ENCODE results near the gene CABP5.
"Not testable (repeated sequence)": the region's sequence is repeated elsewhere in the genome, so short reads cannot be mapped to it uniquely, and the experiment has no call there.

CABP5 gene

DNA sequence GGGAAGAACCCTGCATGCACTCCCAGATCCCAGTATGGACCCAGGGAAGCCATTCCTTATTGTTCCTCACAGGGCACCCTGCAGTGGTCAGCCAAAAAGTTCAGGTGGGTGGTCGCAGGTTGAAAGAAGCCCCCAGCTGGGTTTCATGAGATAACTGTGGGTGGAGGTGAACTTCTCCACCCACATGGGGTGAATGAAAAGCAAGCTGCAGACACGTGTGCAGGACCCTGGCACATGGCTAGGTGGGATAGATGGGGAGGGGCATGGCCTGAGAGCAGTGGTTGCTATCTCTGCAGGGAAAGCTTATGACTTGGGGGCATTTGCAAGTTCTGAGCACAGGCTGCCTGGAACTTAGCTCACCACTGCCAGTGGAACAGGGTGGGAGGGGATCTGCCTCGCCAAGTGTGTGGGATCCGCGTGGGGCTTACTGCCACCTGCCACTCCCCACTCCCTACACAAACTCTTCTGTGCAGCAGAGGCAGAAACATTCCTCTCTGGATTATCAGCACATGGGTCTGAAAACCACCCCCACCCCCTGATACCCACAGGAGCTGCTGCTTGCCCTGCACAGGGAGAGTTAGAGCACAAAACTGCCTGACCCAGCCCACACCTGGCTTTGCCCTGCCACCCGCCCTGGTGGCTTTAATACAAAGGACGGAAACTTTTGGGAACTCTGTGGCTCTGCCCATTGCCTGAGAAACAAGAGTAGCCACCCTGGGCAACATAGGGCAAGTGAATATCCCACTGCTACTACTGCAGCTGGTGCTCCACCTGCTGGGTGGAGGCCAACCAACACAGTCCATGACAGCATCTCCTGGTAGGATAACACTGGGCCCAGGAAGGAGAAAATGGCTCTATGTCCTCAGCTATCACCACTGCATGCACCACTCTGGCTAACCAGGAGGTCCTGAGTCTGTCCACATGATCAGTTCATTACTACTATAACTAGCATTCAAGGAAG lies 42.3 kb upstream of the CABP5 start:
- peaks cover 27% of the 10 kb centered on the region for H3K9me3 ChIP-seq (ENCODE audit: control insufficient read depth, low read length)

DNA sequence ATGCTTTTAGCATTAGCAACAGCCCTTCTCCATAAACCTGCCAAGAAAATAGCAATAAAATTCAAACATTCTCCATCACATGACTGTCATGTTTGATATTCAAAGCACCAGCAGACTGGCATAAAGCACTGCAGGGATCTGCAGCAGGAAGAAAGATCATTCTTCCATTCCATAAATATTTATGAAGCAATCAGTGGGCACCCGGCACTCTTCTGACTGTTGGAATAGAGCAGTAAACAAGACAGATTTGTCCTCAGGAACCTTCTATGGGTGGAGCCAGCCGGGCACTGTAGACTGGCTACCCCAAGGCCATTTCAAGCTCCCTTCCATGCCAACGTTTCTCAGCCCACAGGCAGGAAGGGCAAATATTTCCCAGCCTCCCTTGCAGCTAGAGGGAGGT lies 41.2 kb upstream of the CABP5 start:
- H2AFZ ChIP-seq (ENCODE audit: low read depth, low read length), result no peak overlapping the region
- H3K9me3 ChIP-seq (ENCODE audit: control insufficient read depth, low read length), result peaks cover 23% of the 10 kb centered on the region
- H3K23ac ChIP-seq (ENCODE audit: low read length in 2 of 2), result no peak overlapping the region
- H3K27me3 ChIP-seq (ENCODE audit: control insufficient read depth in 1 of 2, insufficient read depth in 1 of 2, low read length in 2 of 2), result peaks cover 20 to 68% of the 10 kb centered on the region in 2 experiments
- no peak overlapping the region for H3K4me3 ChIP-seq (ENCODE audit: insufficient read depth in 1 of 2, low read depth in 1 of 2, low read length in 2 of 2)
- no peak overlapping the region for H3K18ac ChIP-seq (ENCODE audit: low read depth in 1 of 2, low read length in 2 of 2)
- no peak overlapping the region for H2BK5ac ChIP-seq (ENCODE audit: low read depth, low read length, poor library complexity, severe bottlenecking)
- no peak overlapping the region for H3K4ac ChIP-seq (ENCODE audit: low read depth in 1 of 2, low read length in 2 of 2)
- no peaks in the 10 kb centered on the region for H3K79me1 ChIP-seq (replicated peaks; ENCODE audit: low read length, poor library complexity, severe bottlenecking)
- no peak overlapping the region for H2BK12ac ChIP-seq (ENCODE audit: low read length in 2 of 2)
- no peak overlapping the region for H3K4me2 ChIP-seq (ENCODE audit: low read length, poor library complexity, severe bottlenecking)
- H3K9ac ChIP-seq (ENCODE audit: low read length), result no peak overlapping the region
- no peak overlapping the region for H2BK120ac ChIP-seq (ENCODE audit: low read depth, low read length)
- H4K91ac ChIP-seq (ENCODE audit: low read length), result no peak overlapping the region
- no peaks in the 10 kb centered on the region for H3K36me3 ChIP-seq (ENCODE audit: control insufficient read depth in 1 of 2, insufficient read depth in 2 of 2, low read depth in 1 of 2, low read length in 2 of 2)
- WGBS, result 62% methylated on average over 3 of the region's 3 CpGs
- no peak overlapping the region for H2BK15ac ChIP-seq (ENCODE audit: low read depth, poor library complexity, severe bottlenecking)
- H3K27ac ChIP-seq (ENCODE audit: low read length, poor library complexity, severe bottlenecking), result no peak overlapping the region
- no peak for DNase-seq
- no peaks in the 10 kb centered on the region for H3K4me1 ChIP-seq (ENCODE audit: control insufficient read depth, insufficient read depth, low read depth, low read length)
- no peak overlapping the region for H3K14ac ChIP-seq (ENCODE audit: low read length in 2 of 2)
- H4K8ac ChIP-seq (ENCODE audit: low read length), result no peak overlapping the region
- H2AK5ac ChIP-seq (ENCODE audit: low read length, severe bottlenecking), result no peak overlapping the region

More for the DNA sequence above, 42.3 kb upstream of the CABP5 start:
- Histone ChIP-seq H3K4ac (ENCODE audit: low read depth in 1 of 2, low read length in 2 of 2) (no peak overlapping the region), H4K8ac (ENCODE audit: low read length) (no peak overlapping the region), H3K9ac (ENCODE audit: low read length) (no peak overlapping the region), H3K36me3 (ENCODE audit: control insufficient read depth in 1 of 2, insufficient read depth in 2 of 2, low read depth in 1 of 2, low read length in 2 of 2) (no peaks in the 10 kb centered on the region), H2BK12ac (ENCODE audit: low read length in 2 of 2) (no peak overlapping the region), H3K14ac (ENCODE audit: low read length in 2 of 2) (no peak overlapping the region), H3K4me3 (ENCODE audit: insufficient read depth in 1 of 2, low read depth in 1 of 2, low read length in 2 of 2) (no peak overlapping the region), H2AK5ac (ENCODE audit: low read length, severe bottlenecking) (no peak overlapping the region), H3K4me2 (ENCODE audit: low read length, poor library complexity, severe bottlenecking) (no peak overlapping the region), H2BK120ac (ENCODE audit: low read depth, low read length) (no peak overlapping the region), H3K79me1 (replicated peaks; ENCODE audit: low read length, poor library complexity, severe bottlenecking) (no peaks in the 10 kb centered on the region), H3K23ac (ENCODE audit: low read length in 2 of 2) (no peak overlapping the region), H3K27ac (ENCODE audit: low read length, poor library complexity, severe bottlenecking) (no peak overlapping the region), H2AFZ (ENCODE audit: low read depth, low read length) (no peak overlapping the region), H2BK15ac (ENCODE audit: low read depth, poor library complexity, severe bottlenecking) (no peak overlapping the region), H3K27me3 (ENCODE audit: control insufficient read depth in 1 of 2, insufficient read depth in 1 of 2, low read length in 2 of 2) (peaks cover 20 to 66% of the 10 kb centered on the region in 2 experiments), H4K91ac (ENCODE audit: low read length) (no peak overlapping the region), H3K4me1 (ENCODE audit: control insufficient read depth, insufficient read depth, low read depth, low read length) (no peaks in the 10 kb centered on the region), H2BK5ac (ENCODE audit: low read depth, low read length, poor library complexity, severe bottlenecking) (no peak overlapping the region), H3K18ac (ENCODE audit: low read depth in 1 of 2, low read length in 2 of 2) (no peak overlapping the region)
- 76% methylated on average over 7 of the region's 7 CpGs for WGBS
- no peak for DNase-seq

DNA sequence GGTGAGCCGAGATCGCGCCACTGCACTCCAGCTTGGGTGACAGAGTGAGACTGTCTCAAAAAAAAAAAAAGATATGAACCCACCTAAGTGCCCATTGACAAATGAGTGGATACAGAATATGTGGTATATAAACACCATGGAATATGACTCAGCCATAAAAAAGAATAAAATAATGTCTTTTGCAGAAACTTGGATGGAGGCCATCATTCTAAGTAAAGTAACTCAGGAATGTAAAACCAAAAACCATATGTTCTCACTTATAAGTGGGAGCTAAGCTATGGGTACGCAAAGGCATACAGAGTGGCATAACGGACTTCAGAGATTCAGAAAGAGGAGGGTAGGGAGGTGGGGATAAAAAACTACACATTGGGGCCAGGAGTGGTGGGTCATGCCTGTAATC lies 37.2 kb upstream of the CABP5 start:
- H3K9me3 ChIP-seq (ENCODE audit: control insufficient read depth, low read length), result peaks cover 24% of the 10 kb centered on the region
- 93% methylated on average over 3 of the region's 5 CpGs for WGBS

DNA sequence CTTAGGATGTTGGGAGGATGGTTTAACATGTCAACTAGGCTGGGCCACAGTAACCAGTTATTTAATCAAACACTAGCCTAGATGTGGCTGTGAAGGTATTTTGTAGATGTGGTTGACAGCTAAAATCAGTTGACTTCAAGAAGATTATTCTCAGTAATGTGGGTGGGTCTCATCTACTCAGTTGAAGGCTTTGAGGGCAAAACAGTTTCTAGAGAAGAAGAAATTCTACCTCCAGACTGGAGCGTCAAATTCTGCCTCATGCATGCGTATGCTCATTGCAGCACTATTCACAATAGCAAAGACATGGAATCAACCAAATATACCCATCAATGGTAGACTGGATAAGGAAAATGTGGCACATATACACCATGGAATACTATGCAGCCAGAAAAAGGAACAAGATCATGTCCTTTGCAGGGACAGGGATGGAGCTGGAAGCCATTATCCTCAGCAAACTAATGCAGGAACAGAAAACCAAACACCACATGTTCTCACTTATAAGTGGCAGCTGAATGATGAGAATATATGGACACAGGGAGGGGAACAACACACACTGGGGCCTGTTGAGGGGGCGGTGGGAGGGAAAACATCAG lies 26.4 kb upstream of the CABP5 start:
- not testable (repeated sequence) for H3K27ac ChIP-seq (ENCODE audit: low read length, poor library complexity, severe bottlenecking); H3K9me3 ChIP-seq (ENCODE audit: control insufficient read depth, low read length); H2AK5ac ChIP-seq (ENCODE audit: low read length, severe bottlenecking); H4K8ac ChIP-seq (ENCODE audit: low read length); H4K91ac ChIP-seq (ENCODE audit: low read length); H3K4me3 ChIP-seq (ENCODE audit: insufficient read depth in 1 of 2, low read depth in 1 of 2, low read length in 2 of 2); H3K4me1 ChIP-seq (ENCODE audit: control insufficient read depth, insufficient read depth, low read depth, low read length); H3K4me2 ChIP-seq (ENCODE audit: low read length, poor library complexity, severe bottlenecking); H3K4ac ChIP-seq (ENCODE audit: low read depth in 1 of 2, low read length in 2 of 2); H2BK12ac ChIP-seq (ENCODE audit: low read length in 2 of 2); H3K79me1 ChIP-seq (replicated peaks; ENCODE audit: low read length, poor library complexity, severe bottlenecking); H3K23ac ChIP-seq (ENCODE audit: low read length in 2 of 2); H3K14ac ChIP-seq (ENCODE audit: low read length in 2 of 2); H2BK15ac ChIP-seq (ENCODE audit: low read depth, poor library complexity, severe bottlenecking); H2AFZ ChIP-seq (ENCODE audit: low read depth, low read length); H3K9ac ChIP-seq (ENCODE audit: low read length); H3K18ac ChIP-seq (ENCODE audit: low read depth in 1 of 2, low read length in 2 of 2); H2BK120ac ChIP-seq (ENCODE audit: low read depth, low read length); H3K36me3 ChIP-seq (ENCODE audit: control insufficient read depth in 1 of 2, insufficient read depth in 2 of 2, low read depth in 1 of 2, low read length in 2 of 2); DNase-seq; H2BK5ac ChIP-seq (ENCODE audit: low read depth, low read length, poor library complexity, severe bottlenecking)
- 63% methylated on average over 3 of the region's 3 CpGs for WGBS
- H3K27me3 ChIP-seq (ENCODE audit: control insufficient read depth in 1 of 2, insufficient read depth in 1 of 2, low read length in 2 of 2), result peaks cover 0 to 16% of the 10 kb centered on the region in 2 experiments

More for the DNA sequence above, 37.2 kb upstream of the CABP5 start:
- no peak overlapping the region for H2BK120ac ChIP-seq (ENCODE audit: low read depth, low read length)
- no peaks in the 10 kb centered on the region for H3K4me1 ChIP-seq (ENCODE audit: control insufficient read depth, insufficient read depth, low read depth, low read length)
- H3K4ac ChIP-seq (ENCODE audit: low read depth in 1 of 2, low read length in 2 of 2), result no peak overlapping the region
- H2BK12ac ChIP-seq (ENCODE audit: low read length in 2 of 2), result no peak overlapping the region
- H2BK15ac ChIP-seq (ENCODE audit: low read depth, poor library complexity, severe bottlenecking), result no peak overlapping the region
- H3K14ac ChIP-seq (ENCODE audit: low read length in 2 of 2), result no peak overlapping the region
- H3K27ac ChIP-seq (ENCODE audit: low read length, poor library complexity, severe bottlenecking), result no peak overlapping the region
- H2BK5ac ChIP-seq (ENCODE audit: low read depth, low read length, poor library complexity, severe bottlenecking), result no peak overlapping the region
- H3K36me3 ChIP-seq (ENCODE audit: control insufficient read depth in 1 of 2, insufficient read depth in 2 of 2, low read depth in 1 of 2, low read length in 2 of 2), result no peaks in the 10 kb centered on the region
- no peak overlapping the region for H2AK5ac ChIP-seq (ENCODE audit: low read length, severe bottlenecking)
- H4K91ac ChIP-seq (ENCODE audit: low read length), result no peak overlapping the region
- H3K79me1 ChIP-seq (replicated peaks; ENCODE audit: low read length, poor library complexity, severe bottlenecking), result no peaks in the 10 kb centered on the region
- no peak overlapping the region for H3K23ac ChIP-seq (ENCODE audit: low read length in 2 of 2)
- no peak overlapping the region for H4K8ac ChIP-seq (ENCODE audit: low read length)
- H3K4me3 ChIP-seq (ENCODE audit: insufficient read depth in 1 of 2, low read depth in 1 of 2, low read length in 2 of 2), result no peak overlapping the region
- no peak overlapping the region for H3K4me2 ChIP-seq (ENCODE audit: low read length, poor library complexity, severe bottlenecking)
- peaks cover 9 to 41% of the 10 kb centered on the region in 2 experiments for H3K27me3 ChIP-seq (ENCODE audit: control insufficient read depth in 1 of 2, insufficient read depth in 1 of 2, low read length in 2 of 2)
- H3K18ac ChIP-seq (ENCODE audit: low read depth in 1 of 2, low read length in 2 of 2), result no peak overlapping the region
- DNase-seq, result no peak
- H3K9ac ChIP-seq (ENCODE audit: low read length), result no peak overlapping the region
- H2AFZ ChIP-seq (ENCODE audit: low read depth, low read length), result no peak overlapping the region

Measured in mesenchymal stem cell (in vitro differentiated cells and primary cell).